GM19452 (cell line): ENCODE data around the gene CNTN4.
"Not testable (repeated sequence)": the region's sequence is repeated elsewhere in the genome, so short reads cannot be mapped to it uniquely, and the experiment has no call there.

Experiments used
- ATAC-seq: cut with Tn5 transposase; IDR thresholded peaks from one replicate; pipeline ENCODE4 v1.9.1; 2021; ENCODE audit not compliant: unreplicated experiment

Gene CNTN4

DNA sequence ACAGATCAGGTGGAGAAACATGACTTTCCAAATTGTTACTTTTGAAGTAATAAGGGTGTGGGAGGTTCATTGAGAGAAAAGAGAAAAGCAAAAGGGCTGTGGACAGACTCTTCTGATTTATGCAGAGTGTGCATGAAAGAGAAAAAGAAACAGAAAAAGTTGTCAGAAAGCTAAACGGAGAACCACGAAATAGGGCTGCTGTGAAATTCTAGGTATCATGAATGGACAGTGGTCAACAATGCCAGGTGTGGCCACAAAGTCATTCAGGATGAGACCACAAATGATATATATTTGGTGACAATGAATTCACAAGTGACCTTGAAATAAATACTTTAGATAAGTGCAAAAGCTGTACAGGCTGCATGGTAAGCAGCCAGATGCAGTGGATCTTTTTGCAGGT, 841.4 kb downstream of the CNTN4 start:
- ATAC-seq, result no peak

DNA sequence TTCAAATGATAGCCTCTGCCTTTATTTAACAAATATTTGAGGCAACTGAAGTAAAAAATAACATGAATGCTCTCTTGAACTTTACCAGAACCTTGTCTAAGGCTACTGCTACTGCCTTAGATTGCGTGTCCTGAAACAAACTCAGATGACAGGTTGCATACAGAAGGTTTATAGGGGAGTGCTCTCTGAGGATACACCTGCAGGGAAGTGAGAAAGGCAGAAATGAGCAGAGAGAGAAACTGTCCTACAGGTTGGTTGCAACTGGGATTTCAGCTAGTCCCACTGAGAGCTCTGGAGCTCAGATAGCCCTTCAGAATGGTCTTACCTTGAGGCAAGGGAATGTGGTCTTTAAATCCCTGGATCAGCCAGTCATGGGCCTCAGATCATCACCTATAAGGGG, 846.0 kb downstream of the CNTN4 start:
- ATAC-seq, result peak; percentile 80

DNA sequence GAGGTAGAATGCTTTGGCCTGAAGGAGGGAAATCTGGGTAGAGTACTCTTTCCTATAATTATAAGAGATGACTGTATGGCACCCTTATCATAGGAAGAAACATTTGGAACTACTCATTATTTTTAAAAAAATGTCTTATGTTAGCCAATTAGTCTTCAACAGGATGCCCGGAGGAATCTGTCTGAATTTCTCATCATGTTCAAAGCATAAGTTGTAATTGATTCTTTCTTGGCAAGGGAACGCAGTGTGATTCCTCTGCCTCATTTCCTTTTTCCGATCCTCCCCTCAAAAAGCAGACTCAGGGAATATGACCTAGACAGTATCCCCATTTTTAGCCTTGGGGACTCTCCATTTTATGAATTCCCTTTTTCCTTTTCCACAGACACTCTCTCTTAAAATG, 846.5 kb downstream of the CNTN4 start:
- ATAC-seq, result no peak

DNA sequence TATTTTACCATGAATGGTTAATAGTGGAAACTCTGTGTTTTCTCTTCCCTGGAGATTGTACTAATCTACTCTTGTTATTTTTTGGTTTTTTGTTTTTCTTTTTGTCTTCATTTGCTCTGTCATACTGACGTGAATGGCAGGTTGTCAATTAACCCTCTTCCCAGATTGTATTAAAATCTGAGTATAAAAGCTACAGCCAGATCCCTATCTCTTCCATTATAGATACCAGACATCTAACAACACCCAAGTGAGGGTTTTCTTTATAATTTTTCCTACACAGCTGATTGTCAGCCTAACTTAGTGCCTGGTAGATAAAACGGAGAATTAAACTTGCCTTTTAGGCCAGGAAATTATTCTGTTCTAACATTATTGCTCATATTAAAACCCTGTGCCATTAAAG, 848.9 kb downstream of the CNTN4 start:
- no peak for ATAC-seq

DNA sequence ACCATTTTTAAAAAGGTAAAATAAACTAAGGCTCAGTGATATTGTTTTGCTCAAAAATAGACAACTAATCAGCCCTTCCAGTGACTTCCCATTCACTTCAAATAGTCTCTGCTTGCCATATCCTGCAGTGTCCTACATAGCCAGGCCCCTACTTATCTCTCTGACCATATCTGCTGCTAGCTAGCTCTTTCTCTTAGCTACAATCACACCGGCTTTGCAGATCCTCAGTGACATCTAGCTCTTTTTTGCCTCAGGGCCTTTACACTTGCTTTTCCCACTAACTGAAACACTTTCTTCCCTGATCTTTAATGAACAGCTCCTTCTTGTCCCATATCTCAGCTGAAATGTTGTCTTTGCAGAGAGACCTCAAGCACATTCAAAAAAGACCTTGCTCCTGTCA, 850.2 kb downstream of the CNTN4 start:
- ATAC-seq, result no peak

DNA sequence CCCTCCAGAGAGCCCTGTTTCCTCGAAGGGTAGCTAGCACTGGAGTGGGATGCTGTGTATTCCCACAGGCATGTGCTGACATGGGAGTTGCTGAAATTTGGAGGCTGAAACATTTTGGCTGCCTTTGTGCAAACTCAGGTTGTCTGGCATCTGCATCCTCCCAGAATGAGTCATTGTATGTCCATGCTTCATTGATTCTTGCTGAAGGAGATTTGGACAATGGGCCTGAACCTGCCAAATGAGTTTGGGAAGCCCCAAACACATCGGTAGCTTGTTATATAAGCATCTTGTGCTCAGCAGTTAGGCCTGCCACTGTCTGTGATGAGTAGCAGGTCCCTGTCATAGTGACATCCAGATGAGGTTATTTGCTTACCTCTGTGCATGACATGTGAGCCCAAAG, 851.5 kb downstream of the CNTN4 start:
- ATAC-seq, result no peak

DNA sequence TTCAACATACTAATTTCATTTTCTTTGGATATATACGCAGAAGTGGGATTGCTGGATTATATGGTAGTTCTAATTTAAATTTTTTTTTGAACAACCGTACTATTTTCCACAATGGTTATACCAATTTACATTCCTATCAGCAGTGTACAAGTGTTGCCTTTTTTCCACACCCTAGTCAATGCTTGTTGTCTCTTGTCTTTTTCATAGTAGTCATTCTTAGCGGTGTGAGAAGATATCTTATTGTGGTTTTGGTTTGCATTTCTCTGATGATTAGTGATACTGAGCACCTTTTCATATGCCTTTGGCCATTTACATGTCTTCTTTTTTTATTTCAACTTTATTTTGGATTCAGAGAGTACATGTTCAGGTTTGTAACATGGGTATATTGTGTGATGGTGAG, 858.4 kb downstream of the CNTN4 start:
- no peak for ATAC-seq

DNA sequence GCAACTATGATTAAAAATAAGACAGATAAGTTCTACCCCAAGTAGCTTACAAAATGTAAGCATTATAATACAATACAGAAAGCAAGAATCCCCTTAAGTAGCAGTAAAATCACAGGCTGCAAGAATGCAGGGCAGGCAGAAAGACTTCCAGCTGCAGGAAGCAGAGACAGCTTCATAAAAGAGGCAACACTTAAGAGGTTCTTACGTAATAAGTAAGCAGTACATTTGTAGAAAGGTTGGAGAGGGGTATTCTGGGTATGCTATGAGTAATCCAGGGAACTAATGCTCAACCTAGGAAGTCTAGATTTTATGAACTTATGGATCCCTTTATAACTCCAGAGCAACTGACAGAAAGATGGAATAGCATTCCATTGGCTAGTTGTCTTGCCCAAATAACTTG, 859.9 kb downstream of the CNTN4 start:
- ATAC-seq, result no peak

DNA sequence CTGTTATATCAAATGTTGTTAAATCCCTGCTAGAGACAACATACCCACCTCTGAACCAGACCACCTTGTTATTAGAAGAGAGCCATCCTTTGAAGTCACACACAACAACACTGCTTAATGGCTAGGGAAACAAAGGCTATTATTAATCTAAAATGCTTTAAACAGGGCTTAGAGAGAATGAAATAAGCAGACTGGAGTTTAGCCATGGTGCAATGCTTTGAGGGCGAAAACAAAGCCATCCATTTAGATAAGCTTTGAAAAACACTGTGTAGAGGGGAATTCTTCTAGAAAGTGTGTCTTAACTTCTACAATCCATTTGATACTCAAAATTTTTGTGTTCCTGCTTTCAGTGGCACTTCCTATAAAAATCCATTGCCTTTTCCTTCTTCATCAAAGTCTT, 862.9 kb downstream of the CNTN4 start:
- no peak for ATAC-seq

DNA sequence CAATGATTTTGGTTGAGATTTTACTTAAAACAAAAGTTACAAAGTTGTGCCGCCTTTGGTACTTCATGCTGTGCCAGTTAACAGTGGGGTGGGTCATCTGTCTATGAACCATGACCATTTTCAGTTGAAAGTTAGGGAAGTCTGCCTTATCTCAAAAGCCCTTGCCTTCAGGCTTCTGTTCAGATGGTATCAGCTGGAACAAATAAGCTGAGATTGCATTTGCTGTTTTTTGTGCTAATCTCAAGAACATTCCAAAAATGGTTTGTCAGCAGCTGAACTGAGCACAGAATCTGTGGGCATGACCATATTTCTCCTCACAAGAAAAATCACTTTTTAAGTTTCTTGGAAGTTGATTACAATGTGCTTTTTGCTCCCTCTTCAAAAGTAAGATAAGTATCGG, 869.2 kb downstream of the CNTN4 start:
- no peak for ATAC-seq

DNA sequence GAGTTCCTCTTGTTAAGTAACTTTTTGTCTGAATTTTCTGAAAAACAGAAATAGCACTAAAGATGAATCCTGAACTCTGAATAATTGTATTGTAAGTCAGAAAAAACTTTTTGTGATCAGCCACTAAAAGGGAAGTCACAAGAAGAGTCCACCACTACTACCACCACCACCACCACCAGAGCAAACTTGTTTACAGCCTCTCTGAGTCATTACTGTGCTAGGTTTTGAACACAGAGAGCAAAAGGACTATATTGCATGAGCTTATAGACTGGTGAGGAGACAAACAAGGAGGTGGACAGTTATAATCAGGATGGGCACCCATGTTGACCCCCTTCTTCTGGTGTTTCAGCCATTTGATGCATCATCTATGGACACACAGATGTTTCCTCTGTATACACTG, 869.8 kb downstream of the CNTN4 start:
- no peak for ATAC-seq

DNA sequence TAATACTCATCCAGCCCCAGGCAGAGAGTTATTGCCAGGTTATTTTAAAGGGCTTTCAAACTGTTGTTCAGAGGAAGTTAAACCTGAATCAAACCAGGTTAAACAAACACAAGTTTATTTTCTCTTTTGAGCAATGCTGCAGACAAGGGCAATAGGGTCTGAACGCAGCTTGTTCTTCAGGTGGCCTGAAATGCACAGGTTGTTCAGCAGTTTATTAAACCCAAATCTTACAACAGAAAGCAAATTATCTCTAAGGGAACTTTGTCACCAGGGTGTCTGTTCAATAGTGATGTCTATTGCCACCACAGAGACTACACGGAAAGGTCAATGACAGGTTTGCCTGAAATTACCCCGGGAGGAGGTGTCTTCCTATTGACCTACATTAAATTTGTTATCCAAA, 877.5 kb downstream of the CNTN4 start:
- ATAC-seq, result no peak

DNA sequence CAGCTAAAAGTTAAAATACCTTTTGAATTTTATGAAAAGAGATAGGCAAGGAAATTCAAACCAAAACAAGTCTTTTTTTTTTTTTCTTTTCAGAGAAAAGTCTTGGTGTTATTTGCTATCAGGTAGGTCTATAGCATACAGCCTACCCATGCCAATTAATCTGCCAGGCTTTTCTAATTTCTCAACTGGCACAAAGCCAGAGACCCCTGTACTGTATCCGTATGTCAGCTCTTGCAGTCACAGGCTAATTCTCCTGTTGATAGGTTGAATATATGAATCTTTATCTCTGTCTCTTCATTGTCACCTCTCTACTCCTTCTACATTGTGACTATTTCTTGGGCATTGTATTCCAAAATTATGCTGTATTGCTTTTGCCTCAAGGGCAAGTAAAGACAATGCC, 878.1 kb downstream of the CNTN4 start:
- ATAC-seq, result no peak

DNA sequence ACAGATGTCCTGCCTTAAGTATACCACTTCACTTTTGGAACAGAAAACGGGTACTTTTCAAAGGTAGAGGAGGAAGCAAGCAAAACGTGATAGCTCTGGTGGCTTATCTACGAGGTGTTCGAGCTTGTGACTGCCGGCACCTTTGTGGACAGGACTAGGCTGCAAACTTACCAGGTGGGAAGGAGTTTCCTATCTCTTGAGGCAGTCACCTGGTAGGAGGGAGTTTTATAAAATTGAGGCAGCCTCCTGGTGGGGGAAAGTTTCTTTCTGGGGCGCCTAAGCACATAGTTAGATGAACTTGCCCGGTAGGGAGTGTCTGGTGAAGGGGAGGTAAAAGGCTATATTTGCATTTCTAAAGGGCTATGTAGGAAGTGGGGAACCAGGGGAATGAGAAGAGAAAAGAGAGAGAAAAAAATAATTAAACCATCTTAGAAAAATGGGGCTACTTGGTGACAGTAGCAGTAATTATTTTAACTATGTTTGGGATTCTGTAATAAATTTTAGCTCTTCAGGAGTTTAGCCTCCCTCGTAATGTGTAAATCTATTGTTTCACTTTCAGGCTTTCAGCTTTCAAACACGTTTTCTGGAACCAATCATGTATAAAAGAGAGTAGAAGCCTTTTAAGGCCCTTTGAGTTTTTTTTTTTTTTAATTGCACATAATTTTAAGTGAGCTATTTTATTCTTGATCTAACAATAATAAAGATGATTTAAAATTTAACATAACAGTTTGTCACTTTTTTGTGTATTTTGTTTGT, 880.5 kb downstream of the CNTN4 start:
- no peak for ATAC-seq

DNA sequence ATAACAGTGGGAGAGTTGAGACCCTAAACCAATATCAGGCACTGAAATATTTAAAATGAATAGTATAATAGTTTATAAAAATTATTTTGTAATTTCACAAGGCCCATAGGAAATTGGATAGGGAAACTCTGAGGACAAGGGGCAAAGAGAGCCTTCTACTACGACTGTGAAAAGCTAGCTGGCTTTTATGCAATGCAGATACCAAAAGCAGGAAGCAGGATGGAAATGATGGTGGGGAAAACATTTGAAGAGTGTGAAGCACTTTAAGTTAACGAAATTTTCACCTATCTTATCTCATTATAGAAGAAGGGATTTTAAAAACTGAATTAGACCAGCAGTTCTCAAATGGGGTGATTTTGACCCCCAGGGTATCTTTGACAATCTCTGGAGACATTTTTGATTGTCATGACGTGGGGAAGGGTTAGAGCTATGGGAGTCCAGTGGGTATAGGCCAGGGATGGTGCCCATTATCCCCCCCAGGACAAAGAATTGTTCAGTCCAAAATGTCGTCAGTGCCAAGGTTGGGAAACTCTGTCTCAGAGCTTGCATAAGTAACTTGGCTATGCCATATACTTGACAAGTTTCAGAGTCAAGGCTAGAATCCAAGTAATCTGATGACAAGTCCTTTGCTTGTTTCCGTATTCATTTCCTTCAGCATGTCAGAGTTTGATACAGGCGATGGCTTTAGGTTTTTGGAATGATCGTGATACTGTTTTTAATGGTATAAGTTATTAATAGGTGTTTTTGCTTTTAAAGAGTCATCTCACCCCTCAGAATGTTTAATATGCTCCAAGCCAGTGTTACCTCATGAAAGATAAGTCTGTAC, 885.6 kb downstream of the CNTN4 start:
- no peak for ATAC-seq

DNA sequence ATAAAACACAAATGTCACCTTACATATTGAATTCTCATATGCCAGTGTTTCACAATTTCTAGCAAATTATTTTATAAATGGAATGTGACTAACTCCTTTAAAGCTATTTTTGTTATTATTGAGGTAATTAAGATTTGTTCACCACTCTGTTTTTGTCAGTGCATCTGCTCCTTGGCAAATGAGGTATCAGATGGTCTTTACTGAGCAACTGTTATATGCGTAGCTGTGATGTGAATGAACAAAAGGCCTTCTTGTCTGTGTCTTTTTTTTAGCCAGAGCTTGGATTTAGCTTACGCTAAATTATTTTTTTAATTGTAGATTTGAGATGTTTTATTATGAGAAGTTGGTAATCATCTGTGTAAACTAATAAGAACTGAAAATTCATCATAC, 886.2 kb downstream of the CNTN4 start:
- no peak for ATAC-seq

DNA sequence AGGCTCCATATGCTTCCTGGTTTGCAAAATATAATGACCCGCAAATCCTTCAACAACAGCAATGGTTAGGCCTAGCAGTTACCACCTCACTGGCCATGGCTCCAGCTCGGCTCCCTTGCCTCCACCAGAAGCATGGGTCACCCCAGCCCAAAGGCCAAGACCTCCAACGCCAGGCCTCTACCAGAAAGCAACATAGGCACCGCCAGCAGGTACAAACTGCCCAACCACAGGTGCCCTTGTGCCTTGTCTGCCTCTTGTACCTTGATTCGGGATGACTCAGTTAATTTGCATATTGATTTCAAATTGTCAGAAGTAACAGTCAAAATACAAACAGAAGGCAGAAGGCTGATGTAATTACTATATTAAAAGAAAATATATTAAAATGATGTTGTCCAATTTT, 886.8 kb downstream of the CNTN4 start:
- no peak for ATAC-seq

DNA sequence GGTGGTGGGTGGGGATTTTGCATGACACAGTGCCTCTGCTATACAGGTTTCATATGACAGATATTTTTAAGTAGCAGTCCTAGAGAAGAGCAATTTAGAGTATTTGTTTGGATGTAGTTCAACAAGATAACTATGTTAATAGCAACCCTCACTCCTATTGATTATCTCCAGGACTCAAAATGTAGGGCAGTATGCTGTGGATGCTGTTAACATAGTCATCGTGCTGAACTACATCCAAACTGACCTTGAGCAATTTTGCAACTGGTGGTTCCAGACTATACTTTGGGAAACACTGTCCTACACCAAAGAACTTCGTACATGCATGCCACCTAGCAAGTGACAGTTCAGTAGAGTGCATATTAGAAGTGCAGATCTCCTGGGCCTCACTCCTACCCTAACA, 893.9 kb downstream of the CNTN4 start:
- ATAC-seq, result no peak

DNA sequence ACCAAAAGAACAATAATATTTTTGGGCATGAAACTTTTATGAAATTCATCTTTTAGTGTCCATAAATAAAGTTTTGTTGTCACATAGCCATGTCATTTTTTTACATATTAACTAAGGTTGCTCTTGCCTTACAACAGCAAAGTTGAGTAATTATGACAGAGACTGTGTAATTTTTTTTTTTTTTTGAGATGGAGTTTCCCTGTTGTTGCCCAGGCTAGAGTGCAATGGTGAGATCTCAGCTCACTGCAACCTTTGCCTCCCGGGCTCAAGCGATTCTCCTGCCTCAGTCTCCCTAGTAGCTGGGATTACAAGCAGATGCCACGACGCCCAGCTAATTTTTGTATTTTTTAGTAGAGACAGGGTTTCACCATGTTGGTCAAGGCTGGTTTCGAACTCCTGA, 894.5 kb downstream of the CNTN4 start:
- not testable (repeated sequence) for ATAC-seq

DNA sequence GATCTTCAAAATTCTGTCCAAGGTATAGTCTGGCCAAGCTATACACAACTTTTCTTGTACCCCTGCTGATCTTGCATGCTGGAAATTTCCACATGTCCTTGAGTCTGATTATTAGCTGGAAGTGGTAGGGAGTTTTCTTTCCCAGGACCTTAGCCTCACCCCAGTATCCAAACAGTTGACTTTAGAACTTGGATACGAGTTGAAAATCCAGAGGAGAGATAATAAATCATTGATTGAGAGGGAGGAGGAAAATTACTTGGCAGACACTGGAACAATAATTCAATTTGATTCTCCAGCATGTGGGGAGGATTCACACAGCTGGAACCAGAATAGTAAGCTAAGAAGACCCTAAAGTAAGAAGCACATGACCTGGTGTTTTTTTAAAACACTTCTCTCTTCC, 895.1 kb downstream of the CNTN4 start:
- no peak for ATAC-seq

DNA sequence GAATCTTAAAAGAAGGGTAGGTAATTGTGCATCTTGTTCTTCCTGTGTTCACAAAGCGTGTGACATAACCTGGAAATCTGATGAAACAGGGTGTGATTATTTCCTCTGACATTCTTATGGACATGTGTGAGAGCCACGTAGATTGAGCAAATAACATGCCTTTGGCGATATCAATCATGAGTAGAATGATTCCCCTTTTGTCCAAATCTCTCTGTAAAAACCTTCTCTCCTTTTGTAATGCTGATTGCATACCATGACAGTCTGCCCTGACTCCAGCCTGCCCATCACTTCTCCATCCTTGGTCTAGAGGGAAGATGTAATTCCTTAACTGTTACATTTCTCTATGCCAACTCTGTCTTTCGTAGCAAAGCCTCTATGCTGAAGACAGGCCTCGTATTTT, 896.5 kb downstream of the CNTN4 start:
- ATAC-seq, result no peak

DNA sequence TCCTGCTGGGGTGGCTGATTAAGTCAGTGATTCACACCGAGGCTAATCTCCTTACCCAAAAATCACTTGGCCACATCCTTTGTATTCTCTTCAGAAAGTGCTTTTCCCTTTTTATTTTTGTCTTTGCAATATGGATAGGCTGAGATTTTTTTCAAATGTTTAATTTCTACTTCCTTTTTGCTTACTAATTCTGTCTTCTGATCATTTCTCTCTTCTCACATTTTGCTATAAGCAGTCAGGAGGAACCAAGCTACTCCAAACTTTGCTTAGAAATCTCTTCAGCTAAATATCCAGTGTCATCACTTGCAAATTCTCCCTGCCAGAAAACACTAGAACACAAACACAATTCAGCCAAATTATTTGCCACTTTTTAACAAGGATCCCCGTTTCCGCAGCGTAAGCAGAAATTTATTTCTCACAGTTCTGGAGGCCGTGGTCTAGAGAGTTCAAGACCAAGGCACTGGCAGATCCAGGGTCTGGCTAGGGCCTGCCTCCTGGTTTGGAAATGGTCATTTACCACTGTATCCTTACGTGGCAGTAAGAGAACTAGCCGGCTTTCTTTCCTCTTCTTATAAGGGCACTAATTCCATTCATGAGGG, 906.6 kb downstream of the CNTN4 start:
- ATAC-seq, result no peak
